Ishikawa (cell line): ENCODE results near the gene PRSS53.

Experiments used
- CEBPB ChIP-seq: IDR thresholded peaks from 2 replicates; pipeline ENCODE4 v1.6.1; 2012
- CREB1 ChIP-seq: IDR thresholded peaks from 2 replicates; pipeline ENCODE4 v1.6.1; 2012; ENCODE audit warnings: low read depth
- EGR1 ChIP-seq: IDR thresholded peaks from 2 replicates; pipeline ENCODE4 v1.6.1; 2012
- EP300 ChIP-seq: IDR thresholded peaks from 2 replicates; pipeline ENCODE4 v1.6.1; 2012; ENCODE audit warnings: borderline replicate concordance
- FOXM1 ChIP-seq: IDR thresholded peaks from 2 replicates; pipeline ENCODE4 v1.6.1; 2012; ENCODE audit warnings: low read depth, borderline replicate concordance
- NFIC ChIP-seq: IDR thresholded peaks from 2 replicates; pipeline ENCODE4 v1.6.1; 2012
- RAD21 ChIP-seq: IDR thresholded peaks from 2 replicates; pipeline ENCODE4 v1.6.1; 2012; ENCODE audit warnings: low read depth
- TAF1 ChIP-seq: IDR thresholded peaks from 2 replicates; pipeline ENCODE4 v1.6.1; 2012; ENCODE audit warnings: low read depth, mild to moderate bottlenecking
- TCF12 ChIP-seq: IDR thresholded peaks from 2 replicates; pipeline ENCODE4 v1.6.1; 2012; ENCODE audit warnings: low read depth
- TEAD4 ChIP-seq: IDR thresholded peaks from 2 replicates; pipeline ENCODE4 v1.6.1; 2012
- YY1 ChIP-seq: IDR thresholded peaks from 2 replicates; pipeline ENCODE4 v1.6.1; 2012; ENCODE audit warnings: low read depth
- ZBTB7A ChIP-seq: IDR thresholded peaks from 2 replicates; pipeline ENCODE4 v1.6.1; 2012; ENCODE audit warnings: low read depth
- TF ChIP-seq, protein P1 (sequence below): IDR thresholded peaks from 2 replicates; pipeline ENCODE4 v1.6.1; 2012; ENCODE audit warnings: low read depth, mild to moderate bottlenecking
- TF ChIP-seq, protein P2 (sequence below): IDR thresholded peaks from 2 replicates; pipeline ENCODE4 v1.6.1; 2012
- TF ChIP-seq, protein P3 (sequence below): IDR thresholded peaks from 2 replicates; pipeline ENCODE4 v1.6.1; 2012

Gene PRSS53

GRCh38 chr16:31134091-31134571 is 45.4 kb upstream of the PRSS53 start:
- TF ChIP-seq EGR1 (no peak), EP300 (no peak), CREB1 (no peak), RAD21 (no peak), TEAD4 (no peak), TAF1 (no peak)
- TF ChIP-seq, protein P1, sequence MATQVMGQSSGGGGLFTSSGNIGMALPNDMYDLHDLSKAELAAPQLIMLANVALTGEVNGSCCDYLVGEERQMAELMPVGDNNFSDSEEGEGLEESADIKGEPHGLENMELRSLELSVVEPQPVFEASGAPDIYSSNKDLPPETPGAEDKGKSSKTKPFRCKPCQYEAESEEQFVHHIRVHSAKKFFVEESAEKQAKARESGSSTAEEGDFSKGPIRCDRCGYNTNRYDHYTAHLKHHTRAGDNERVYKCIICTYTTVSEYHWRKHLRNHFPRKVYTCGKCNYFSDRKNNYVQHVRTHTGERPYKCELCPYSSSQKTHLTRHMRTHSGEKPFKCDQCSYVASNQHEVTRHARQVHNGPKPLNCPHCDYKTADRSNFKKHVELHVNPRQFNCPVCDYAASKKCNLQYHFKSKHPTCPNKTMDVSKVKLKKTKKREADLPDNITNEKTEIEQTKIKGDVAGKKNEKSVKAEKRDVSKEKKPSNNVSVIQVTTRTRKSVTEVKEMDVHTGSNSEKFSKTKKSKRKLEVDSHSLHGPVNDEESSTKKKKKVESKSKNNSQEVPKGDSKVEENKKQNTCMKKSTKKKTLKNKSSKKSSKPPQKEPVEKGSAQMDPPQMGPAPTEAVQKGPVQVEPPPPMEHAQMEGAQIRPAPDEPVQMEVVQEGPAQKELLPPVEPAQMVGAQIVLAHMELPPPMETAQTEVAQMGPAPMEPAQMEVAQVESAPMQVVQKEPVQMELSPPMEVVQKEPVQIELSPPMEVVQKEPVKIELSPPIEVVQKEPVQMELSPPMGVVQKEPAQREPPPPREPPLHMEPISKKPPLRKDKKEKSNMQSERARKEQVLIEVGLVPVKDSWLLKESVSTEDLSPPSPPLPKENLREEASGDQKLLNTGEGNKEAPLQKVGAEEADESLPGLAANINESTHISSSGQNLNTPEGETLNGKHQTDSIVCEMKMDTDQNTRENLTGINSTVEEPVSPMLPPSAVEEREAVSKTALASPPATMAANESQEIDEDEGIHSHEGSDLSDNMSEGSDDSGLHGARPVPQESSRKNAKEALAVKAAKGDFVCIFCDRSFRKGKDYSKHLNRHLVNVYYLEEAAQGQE, result no peak
- TF ChIP-seq, protein P2, sequence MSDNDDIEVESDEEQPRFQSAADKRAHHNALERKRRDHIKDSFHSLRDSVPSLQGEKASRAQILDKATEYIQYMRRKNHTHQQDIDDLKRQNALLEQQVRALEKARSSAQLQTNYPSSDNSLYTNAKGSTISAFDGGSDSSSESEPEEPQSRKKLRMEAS, result no peak
- TF ChIP-seq, protein P3, sequence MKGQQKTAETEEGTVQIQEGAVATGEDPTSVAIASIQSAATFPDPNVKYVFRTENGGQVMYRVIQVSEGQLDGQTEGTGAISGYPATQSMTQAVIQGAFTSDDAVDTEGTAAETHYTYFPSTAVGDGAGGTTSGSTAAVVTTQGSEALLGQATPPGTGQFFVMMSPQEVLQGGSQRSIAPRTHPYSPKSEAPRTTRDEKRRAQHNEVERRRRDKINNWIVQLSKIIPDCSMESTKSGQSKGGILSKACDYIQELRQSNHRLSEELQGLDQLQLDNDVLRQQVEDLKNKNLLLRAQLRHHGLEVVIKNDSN, result no peak

DNA sequence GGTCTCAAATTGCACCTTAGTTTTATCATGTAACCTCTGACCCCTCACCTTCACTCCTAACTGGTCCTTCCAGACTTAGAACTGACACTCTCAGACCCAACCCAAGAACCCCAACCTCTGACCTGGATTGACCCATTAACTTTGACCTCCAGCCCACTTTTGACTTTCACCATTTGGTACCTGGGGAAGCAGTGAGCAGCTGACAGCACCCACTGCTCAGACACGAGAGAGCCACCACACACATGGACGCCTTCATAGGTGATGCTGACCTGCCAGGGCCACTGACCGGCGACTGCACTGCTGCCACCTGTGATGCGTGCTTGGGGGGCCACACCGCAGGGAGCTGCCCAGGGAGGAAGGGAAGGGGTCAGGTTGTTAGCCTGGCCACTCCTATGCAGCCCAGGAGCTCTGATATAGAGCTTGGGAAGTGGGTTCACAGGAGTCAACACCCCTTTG is 44.3 kb upstream of the PRSS53 start:
- TF ChIP-seq CEBPB (no peak), TEAD4 (no peak), NFIC (no peak), CREB1 (no peak), FOXM1 (no peak), TAF1 (no peak)
- TF ChIP-seq, protein P1, result no peak

DNA sequence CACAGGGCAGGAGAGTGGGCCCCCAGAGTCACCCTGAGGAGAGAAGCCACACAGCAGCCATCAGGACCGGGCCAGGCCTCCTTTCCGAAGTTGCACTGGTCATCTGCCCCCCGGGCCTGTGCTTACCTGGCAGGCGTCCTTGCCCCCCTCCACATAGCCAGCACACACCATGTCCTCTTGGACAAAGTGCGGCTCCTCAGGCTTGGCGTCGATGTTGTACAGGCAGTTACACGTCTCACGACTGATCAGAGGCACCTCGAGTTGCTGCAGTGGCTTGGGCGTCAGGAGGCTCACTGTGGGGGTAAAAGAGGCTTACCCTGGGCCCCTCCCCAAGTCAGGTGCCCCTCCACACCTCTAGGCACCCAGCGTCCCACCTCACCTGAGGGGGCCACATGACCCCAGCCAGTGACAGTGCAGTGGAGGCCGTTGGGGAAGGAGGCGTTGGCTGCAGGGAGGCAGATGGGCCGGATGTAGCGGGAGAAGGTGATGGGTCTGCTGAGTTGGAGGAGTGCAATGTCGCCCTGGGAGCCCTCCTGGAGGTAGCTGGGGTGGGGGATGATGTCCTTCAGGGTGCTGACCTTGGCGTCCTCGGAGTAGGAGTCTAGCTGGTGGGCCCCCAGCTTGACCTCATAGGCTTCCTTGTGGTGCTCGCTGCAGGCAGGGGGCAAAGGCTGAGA is 43.7 kb upstream of the PRSS53 start:
- no peak for TF ChIP-seq NFIC
- TF ChIP-seq EGR1, result no peak
- no peak for TF ChIP-seq YY1
- no peak for TF ChIP-seq TAF1
- TF ChIP-seq ZBTB7A, result no peak
- no peak for TF ChIP-seq TCF12
- TF ChIP-seq RAD21, result no peak
- TF ChIP-seq EP300, result no peak
- no peak for TF ChIP-seq FOXM1
- TF ChIP-seq TEAD4, result no peak
- TF ChIP-seq, protein P3, result no peak

DNA sequence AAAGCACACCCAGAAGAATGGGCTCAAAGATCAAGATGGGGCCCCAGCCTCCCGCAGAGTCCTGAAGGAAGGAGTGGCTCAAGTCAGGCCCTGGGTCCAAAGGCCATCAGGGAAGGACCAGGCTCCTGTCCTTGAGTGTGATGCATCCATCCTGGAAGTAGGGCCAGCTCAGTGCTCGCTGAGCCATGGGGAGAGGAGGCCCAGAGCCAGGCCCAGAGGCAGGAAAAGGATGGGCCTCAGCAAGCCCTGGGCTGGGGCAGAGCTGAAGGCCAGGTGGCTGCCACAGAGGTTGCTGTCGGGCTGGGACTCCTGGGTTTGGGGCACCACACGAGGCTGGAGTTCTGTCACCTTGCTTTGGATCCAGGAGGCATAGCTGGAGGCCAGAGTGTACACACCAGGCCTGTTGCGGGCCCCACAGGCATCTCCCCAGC is 43.1 kb upstream of the PRSS53 start:
- TF ChIP-seq, protein P2, result no peak
- TF ChIP-seq TEAD4, result no peak
- no peak for TF ChIP-seq RAD21
- no peak for TF ChIP-seq CEBPB
- TF ChIP-seq TAF1, result no peak
- no peak for TF ChIP-seq ZBTB7A
- TF ChIP-seq FOXM1, result no peak
- no peak for TF ChIP-seq EP300
- TF ChIP-seq EGR1, result no peak
- TF ChIP-seq CREB1, result no peak
- TF ChIP-seq TCF12, result no peak
- TF ChIP-seq, protein P3, result no peak
- TF ChIP-seq NFIC, result no peak
- TF ChIP-seq, protein P1, result no peak
- no peak for TF ChIP-seq YY1
